Lower leg skin (tissue), 3 donors: Measurements from ENCODE around the gene GPR62.

Experiments used
- POLR2A ChIP-seq, 2 donors: fragments of 450-650 bp; IDR thresholded peaks; one replicate each; pipeline ENCODE4 v1.6.1; 2016 to 2017; ENCODE audit warnings: antibody characterized with exemption in 2 of 2, mild to moderate bottlenecking in 1 of 2, moderate library complexity in 1 of 2
- TF ChIP-seq, protein P1 (sequence below), 3 donors: fragments of 450-650 bp; IDR thresholded peaks; one replicate each; pipeline ENCODE4 v1.5.1; 2016; ENCODE audit warnings: antibody characterized with exemption in 3 of 3, mild to moderate bottlenecking in 3 of 3, moderate library complexity in 2 of 3

DNA sequence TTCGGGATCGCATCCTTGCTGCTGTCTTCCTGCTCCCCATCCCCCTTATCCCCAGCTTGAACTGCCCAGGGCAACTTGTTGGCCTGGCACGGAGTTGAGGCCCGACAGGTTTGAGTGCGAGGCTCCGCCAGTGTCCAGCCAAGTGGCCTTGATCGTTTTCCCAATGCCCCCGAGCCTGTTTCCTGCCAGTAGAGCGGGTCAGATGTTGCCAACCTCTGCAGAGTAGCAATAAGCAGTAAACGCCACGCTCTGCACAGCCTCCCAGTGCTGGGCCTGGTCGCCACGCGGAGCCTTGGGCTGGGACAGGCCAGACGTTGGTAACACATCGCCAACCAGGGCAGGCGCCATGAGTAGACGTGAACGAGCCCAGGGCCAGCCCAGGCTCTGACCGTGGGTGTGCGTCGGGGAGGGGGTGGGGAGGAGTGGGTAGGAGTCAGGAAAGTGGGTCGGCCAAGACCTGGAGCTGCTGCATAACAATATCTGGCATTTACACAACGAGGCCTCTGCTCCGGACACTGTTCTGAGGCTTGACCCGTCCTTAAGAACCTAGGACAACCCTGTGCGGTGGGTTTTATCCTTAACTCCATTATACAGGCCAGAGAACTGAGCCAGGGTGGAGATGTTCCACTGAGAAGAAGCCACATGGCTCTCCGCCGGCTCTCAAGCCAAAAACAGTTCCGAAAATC, 19.2 kb downstream of the GPR62 start:
- TF ChIP-seq POLR2A (IDR thresholded peaks at IDR 0.05) = no peak
- TF ChIP-seq, protein P1, sequence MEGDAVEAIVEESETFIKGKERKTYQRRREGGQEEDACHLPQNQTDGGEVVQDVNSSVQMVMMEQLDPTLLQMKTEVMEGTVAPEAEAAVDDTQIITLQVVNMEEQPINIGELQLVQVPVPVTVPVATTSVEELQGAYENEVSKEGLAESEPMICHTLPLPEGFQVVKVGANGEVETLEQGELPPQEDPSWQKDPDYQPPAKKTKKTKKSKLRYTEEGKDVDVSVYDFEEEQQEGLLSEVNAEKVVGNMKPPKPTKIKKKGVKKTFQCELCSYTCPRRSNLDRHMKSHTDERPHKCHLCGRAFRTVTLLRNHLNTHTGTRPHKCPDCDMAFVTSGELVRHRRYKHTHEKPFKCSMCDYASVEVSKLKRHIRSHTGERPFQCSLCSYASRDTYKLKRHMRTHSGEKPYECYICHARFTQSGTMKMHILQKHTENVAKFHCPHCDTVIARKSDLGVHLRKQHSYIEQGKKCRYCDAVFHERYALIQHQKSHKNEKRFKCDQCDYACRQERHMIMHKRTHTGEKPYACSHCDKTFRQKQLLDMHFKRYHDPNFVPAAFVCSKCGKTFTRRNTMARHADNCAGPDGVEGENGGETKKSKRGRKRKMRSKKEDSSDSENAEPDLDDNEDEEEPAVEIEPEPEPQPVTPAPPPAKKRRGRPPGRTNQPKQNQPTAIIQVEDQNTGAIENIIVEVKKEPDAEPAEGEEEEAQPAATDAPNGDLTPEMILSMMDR (IDR thresholded peaks at IDR 0.05) = no peak
